HEK293T (cell line): ENCODE results near the gene ANXA7.

Source experiments
- ARNT ChIP-seq: fragments of 450-650 bp; IDR thresholded peaks from 2 replicates; pipeline ENCODE4 v1.6.1; 2017; ENCODE audit warnings: mild to moderate bottlenecking
- BHLHE40 ChIP-seq: fragments of 450-650 bp; IDR thresholded peaks from 2 replicates; pipeline ENCODE4 v1.6.1; 2016; ENCODE audit warnings: mild to moderate bottlenecking, moderate library complexity, borderline replicate concordance
- ELF4 ChIP-seq: fragments of 450-650 bp; IDR thresholded peaks from 2 replicates; pipeline ENCODE4 v1.6.1; 2017; ENCODE audit warnings: antibody characterized with exemption
- FOXA1 ChIP-seq: fragments of 450-650 bp; IDR thresholded peaks from 2 replicates; pipeline ENCODE4 v1.6.1; 2016; ENCODE audit warnings: mild to moderate bottlenecking
- FOXK2 ChIP-seq: fragments of 450-650 bp; IDR thresholded peaks from 2 replicates; pipeline ENCODE4 v1.6.1; 2016; ENCODE audit warnings: mild to moderate bottlenecking
- FOXM1 ChIP-seq: fragments of 450-650 bp; IDR thresholded peaks from 2 replicates; pipeline ENCODE4 v1.6.1; 2017; ENCODE audit warnings: mild to moderate bottlenecking, borderline replicate concordance
- HDGF ChIP-seq: fragments of 450-650 bp; IDR thresholded peaks from 2 replicates; pipeline ENCODE4 v1.6.1; 2017; ENCODE audit warnings: antibody characterized with exemption, borderline replicate concordance
- L3MBTL2 ChIP-seq: fragments of 450-650 bp; conservative IDR thresholded peaks from 2 replicates; pipeline ENCODE4 v1.6.1; 2016; ENCODE audit warnings: mild to moderate bottlenecking
- NFRKB ChIP-seq: fragments of 450-650 bp; IDR thresholded peaks from 2 replicates; pipeline ENCODE4 v1.6.1; 2016; ENCODE audit warnings: mild to moderate bottlenecking, moderate library complexity
- SP1 ChIP-seq: fragments of 450-650 bp; IDR thresholded peaks from 2 replicates; pipeline ENCODE4 v1.6.1; 2017
- TARDBP ChIP-seq: fragments of 450-650 bp; IDR thresholded peaks from 2 replicates; pipeline ENCODE4 v1.6.1; 2016
- ZNF384 ChIP-seq: fragments of 450-650 bp; IDR thresholded peaks from 2 replicates; pipeline ENCODE4 v1.6.1; 2016

- TF ChIP-seq TARDBP (no peak), ELF4 (no peak), FOXA1 (no peak), NFRKB (no peak), FOXM1 (no peak), HDGF (no peak), SP1 (no peak), L3MBTL2 (no peak), BHLHE40 (no peak), FOXK2 (no peak), ZNF384 (no peak), ARNT (no peak)
Observed at GRCh38 chr10:73446926-73447325, 33.1 kb upstream of the ANXA7 start.
